SK-MEL-5 (cell line): ENCODE data around the gene FIP1L1. TPM values are rescaled to one million over a fixed set of nuclear protein-coding genes. Genes with fewer than 3 reads are reported as not detected.
A peak's percentile ranks its signal among the peaks of the same experiment; 100 is the strongest.
"Not testable (repeated sequence)": the region's sequence is repeated elsewhere in the genome, so short reads cannot be mapped to it uniquely, and the experiment has no call there.

Source experiments
- DNase-seq: peaks from one replicate; pipeline ENCODE4 v3.0.0-alpha.2; 2016; ENCODE audit warnings: low read depth, low spot score
- in situ Hi-C: cut with HindIII; loops from 2 replicates; pipeline ENCODE4 v1.10.0; 2016; ENCODE audit warnings: low sequenced_read_pairs, high pct_unique_total_duplicates, low pct_unique_long_range_greater_than_20kb
- total RNA-seq: library from RNA; depleted of rRNA; stranded (reverse); fragments of >200 nt; shearing (Covaris generic); gene quantifications from 2 replicates; pipeline ENCODE4 v1.2.3, GENCODE V29; 2014

The FIP1L1 gene
- total RNA-seq, 1 experiment from 2014 or later, result 66.5 TPM

DNA sequence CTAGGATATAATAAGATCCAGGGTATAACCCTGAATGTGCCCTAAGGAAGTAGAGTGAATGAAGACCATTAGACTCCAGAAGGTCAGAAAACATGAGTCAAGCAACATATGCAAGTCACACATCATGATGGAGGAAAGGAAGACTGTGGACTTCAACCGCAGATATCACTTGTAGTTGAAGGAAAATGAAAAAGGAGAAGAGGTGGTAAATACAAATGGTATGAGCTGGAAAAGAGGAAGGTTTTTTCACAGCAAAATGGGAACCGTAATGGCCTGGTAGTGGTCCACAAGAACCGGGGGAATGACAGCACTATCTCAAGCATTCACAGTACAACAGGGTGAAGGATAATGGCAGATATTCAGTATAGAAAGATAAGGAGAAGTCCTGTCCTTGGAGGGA, 6.4 kb upstream of the FIP1L1 start:
- in situ Hi-C loops, result no loop called here
- no peak for DNase-seq

DNA sequence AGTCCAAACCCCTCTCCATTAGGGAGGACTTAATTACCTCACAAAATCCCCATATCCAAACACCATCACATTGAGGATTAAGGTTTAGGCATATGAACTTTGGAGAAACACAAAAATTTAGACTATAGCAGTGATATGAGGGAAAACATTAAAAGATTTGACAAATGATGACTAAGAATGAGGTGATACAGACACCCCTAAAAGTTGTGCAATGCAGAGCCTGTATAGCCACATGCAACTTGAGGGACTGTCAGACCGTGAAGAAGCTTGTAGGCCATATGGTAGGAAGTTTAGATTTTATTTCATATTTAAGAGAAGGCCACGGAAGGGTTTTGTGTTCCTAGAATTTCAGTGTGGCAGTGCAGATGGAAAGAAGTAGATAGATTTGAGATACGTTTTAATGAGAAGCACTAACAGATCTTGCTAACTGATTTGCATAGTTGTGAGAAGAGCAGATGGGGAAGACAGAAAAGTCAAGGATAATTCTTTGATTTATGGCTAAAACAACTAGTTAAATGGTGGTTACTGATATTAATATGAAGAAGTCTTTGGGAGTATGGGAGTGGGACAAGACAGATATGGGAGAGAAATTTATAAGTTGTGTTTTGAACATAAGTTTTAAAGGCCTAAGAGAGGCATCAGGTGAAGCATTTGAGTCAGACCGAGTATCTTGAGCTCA, 5.5 kb upstream of the FIP1L1 start:
- DNase-seq, result no peak
- in situ Hi-C loops, result no loop called here

DNA sequence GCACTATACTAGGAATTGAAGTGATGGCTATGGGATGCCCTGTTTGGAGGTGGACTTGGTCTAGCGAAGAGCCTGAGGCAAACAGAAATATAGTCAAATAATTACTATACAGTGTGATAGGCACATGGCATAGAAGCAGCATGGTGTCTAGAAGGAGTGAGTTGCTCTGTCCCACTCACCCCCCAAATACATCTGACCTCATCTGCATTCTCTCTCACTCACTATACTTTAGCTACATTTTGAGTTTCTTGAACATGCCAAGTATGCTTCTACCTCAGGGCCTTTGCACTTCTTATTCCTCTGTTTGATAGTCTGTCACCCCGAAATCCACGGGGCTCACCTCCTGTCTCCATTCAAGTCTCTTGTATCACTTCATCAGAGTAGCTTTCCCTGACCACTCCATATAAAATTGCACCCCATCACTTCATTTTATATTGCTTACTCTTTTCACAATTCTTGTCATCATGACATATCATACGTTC, 2.6 kb upstream of the FIP1L1 start:
- in situ Hi-C loops, result no loop called here
- DNase-seq, result no peak

DNA sequence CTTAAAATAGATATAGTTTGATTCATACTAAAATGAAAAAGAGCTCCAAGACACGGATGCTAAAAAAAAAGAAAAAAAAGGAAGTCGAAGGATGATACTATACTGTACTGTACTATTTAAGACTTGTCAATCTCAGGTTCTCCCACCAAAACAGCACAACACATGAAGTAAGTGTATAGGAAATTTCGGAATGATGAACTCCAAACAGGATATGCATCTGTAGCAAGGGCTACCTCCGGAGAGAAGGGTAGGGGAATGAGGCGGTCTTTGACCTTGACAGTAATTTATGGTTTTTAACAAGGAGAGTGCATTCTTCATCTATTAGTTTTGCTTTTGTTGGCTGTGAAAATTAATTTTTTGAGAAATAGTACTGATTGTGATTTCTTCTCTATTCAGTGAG, 541 bp upstream of the FIP1L1 start:
- no peak for DNase-seq
- in situ Hi-C loops, result no loop called here

DNA sequence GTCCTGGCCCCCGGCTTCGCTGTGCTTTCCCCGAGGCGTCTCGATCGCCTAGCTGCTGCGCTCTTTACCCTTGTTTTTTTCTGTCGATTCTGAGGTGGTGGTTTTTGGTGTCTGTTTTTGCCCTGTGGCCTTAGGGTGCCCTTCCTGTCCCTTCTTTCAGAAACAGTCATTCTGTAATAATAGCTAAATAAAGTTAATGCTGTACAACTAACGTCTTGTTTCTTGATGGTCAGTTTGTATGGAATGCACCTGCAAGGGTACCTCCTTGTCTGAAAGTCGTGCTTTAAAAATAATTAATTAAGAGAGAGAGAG, 686 bp downstream of the FIP1L1 start:
- in situ Hi-C loops, result no loop called here
- no peak for DNase-seq

DNA sequence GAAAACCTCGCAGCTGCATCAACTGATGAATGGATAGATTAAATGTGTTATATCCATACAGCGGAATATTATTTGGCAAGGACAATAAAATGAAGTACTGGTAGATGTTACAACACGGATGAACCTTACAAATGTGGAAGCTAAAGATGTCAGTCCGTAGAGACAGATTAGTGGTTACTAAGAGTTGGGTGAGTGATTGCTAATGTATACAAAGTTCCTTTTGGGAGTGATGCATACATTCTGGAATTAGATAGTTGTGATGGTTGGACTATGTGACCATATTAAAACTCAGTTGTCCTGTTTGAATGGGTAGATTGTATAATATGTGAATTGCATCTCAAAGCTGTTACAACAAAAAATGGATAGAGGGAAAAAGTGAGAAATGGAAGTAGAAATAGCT, 2.8 kb downstream of the FIP1L1 start:
- in situ Hi-C loops, result no loop called here
- DNase-seq, result no peak

DNA sequence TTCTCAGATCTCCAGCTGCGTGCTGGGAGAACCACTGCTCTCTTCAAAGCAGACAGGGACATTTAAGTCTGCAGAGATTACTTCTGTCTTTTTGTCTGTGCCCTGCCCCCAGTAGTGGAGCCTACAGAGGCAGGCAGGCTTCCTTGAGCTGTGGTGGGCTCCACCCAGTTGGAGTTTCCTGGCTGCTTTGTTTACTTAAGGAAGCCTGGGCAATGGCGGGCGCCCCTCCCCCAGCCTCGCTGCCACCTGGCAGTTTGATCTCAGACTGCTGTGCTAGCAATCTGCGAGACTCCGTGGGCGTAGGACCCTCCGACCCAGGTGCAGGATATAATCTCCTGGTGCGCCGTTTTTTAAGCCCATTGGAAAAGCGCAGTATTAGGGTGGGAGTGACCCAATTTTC, 32.0 kb downstream of the FIP1L1 start:
- in situ Hi-C loops, DNase-seq: not testable (repeated sequence)

DNA sequence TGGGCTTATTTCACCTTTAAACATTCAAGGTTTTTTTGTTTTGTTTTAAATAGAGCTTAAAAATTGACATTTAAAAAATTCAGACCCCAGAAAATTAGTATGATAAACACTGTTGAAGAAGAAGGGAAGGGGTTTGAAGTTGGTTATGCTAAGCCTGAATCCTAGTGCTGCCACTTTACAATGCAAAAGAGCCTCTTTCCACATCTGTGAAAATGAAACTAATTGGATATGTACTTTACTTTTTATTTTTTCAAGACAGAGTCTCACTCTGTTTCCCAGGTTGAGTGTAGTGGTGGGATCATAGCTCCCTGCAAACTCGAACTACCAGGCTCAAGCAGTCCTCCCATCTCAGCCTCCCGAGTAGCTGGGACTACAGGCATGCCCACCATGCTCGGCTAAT, 41.8 kb downstream of the FIP1L1 start:
- in situ Hi-C loops, result no loop called here
- no peak for DNase-seq

DNA sequence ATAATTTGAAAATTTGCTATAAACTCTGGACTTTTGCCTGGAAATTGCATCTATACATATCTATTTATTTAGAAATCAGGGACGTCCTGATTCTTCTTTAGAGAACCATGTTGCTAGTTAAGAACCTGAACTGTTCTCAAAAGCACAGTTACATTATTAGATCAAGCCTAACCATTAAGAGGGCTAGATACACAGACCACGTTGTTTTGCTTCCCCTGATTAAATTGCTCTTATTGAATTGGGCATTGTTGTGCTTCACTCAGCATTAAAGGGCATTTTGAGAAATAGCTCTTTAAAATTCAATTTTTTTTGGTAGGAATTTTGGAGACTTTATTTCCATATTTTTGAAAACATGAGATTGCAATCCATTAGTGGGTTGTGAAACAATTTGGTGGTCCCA, 44.4 kb downstream of the FIP1L1 start:
- in situ Hi-C loops, result no loop called here
- peak; percentile 60 for DNase-seq

DNA sequence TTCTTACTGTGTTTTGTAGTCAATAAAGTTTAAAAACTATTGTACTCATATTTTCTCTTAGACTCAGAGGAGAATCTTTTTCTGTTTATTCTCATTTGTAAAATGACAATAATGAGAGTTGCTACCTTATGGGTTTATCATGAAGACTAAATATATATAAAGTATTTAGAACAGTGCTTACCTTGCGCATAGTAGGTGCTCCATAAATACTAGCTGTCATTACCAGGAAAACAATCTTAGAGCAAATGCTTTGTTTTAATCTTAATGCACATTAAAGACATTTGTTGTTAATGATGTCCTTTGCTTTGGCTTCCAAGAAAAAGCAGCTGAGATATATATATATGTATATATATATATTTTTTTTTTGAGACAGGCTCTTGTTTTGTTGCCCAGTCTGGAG, 44.9 kb downstream of the FIP1L1 start:
- in situ Hi-C loops, result no loop called here
- no peak for DNase-seq

DNA sequence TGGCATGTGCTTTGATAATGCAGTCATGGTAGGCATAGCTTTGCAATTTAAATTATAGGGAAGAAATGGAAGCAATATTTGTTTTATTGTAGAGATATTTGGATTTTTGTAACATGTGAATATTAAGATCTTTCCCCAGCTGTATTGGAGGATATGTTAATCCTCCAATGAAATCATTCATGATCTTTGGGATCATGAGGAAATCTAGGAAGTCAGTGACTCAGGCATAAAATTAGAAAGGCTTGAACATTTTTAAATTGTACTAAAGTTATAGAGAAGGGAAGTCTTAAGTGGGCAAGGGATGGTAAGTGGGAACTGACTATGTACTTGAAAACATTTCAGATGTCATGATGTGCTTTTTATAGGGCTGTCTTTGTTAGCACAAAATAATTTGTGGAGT, 46.8 kb downstream of the FIP1L1 start:
- in situ Hi-C loops, result no loop called here
- no peak for DNase-seq

DNA sequence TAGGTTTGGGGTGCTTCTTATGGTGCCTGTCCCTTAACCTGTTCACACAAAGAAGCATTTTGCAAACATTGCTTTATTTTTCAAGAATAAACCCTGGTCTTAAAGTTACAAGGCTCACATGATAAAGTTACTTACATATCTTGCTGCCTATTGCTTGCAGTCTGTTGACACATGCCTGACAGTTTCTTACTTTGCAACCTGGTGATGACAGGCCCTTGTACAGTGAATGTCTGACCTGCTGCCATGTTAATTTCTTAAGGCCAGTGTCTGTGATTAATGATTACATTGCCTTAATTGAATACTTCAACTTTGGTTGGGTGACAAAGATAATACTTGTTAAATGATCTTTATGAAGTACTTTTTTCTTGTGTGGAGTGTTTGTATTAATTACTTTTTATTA, 49.9 kb downstream of the FIP1L1 start:
- in situ Hi-C loops, result no loop called here

DNA sequence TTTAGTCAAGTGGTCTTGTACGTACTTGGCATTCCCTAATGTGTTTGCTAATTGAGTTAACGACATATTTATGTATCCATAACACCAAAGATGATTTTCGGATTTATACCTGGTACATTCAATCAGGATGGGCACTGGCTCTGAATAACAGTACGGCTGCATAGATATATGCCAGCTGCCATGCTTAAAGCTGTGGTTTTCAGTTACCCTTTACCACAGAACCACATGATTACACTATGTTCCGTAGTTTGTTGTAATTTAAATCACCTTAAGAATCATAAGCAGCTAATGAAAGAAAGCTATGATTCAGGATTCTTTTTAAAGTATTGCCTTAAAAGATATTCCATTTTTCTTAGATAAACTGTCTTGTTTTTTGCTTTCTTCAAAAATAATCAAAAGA, 53.6 kb downstream of the FIP1L1 start:
- no peak for DNase-seq
- in situ Hi-C loops, result no loop called here

More for the DNA sequence above, 49.9 kb downstream of the FIP1L1 start:
- DNase-seq, result no peak

DNA sequence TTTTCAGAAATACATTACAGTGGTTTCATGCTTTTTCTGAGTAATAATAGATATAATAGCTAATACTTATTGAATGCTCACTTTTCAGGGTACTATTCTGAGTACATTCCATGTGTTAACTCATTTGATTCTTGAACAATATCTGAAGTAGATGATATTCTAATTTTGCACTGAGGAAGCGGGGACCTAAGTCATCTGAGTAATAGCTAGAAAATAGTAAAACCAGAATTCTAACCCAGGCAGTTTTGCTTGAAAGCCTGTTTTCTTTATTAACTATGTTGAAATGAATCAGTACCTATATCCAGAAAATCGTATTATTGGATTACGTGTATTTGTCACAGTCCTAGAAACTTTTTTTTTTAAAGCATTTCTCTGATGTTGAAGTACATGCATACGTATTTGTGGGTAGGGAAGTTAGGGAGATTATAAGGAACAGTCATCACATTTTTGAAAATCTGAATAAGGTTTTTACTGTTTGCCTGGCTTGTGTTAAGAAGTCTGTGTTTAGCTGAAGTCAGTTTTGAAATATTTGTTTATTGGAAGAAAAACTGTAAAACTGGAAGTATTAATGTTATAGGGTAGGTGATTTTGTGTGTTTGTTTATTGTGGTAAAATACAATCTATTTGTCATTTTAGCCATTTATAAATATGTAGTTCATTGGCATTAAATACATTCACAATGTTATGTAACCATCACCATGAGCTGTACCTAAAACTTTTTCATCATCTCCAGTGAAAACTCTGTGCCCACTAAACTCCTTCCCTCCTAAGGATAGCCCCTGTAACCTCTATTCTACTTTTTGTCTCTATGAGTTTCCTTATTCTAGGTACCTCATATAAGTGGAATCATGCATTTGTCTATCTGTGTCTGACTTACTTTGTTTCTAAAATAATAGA, 55.3 kb downstream of the FIP1L1 start:
- in situ Hi-C loops, result no loop called here

DNA sequence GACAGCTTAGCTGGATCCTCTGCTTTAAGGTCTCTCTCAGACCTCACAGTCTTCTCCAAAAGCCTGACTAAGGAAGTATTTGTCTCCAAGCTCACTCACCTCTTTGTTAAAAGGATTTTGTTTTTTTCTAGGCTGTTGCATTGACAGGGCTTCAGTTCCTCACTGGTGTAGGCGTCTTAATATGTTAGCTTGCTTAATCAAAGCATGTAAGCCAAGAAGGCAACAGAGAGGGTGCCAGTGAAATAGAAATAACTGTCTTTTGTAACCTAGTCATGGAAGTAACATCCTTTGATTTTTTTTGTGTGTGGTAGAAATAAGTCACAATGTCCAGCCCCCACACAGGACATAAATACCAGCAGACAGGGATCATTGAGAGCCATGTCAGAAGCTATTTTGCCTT, 58.8 kb downstream of the FIP1L1 start:
- no peak for DNase-seq
- in situ Hi-C loops, result no loop called here

More for the DNA sequence above, 55.3 kb downstream of the FIP1L1 start:
- no peak for DNase-seq

DNA sequence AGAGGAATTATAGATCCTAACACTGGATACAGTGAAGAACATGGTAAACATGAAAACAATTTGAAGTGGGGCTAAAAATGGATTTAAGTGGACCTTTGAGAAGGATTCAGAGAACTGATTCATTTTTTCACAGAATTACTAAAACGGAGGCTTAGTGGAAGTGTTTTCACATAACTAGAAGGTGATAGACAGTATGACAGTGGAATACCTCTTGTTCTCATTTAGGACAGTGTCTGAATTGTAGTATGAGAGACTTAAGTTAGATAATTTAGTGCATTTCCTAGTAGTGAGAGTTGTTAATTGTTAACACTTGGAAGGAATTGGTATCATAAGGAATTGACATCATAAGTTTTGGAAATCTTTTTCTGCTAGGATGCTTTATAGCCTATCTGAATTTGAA, 64.1 kb downstream of the FIP1L1 start:
- in situ Hi-C loops, result no loop called here
- no peak for DNase-seq

DNA sequence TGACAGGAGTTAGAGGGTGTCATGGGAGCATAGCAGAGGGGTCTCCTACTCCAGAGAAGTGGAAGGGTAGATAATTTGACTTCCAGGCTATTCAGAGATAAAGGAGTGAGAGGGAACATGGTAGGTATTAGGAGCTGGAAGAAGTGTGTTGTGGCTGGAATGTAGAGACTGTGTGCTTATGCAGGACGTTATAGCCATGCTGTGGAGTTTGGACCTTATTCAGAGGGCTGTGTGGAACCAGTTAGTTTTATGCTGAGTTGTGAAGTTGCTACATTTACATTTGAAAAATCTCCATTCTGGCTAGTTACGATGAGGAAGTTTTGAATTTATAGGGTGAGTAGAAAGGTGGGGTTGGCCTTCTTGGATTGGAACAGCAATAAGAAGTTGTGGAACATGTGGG, 67.5 kb downstream of the FIP1L1 start:
- no peak for DNase-seq
- in situ Hi-C loops, result no loop called here

DNA sequence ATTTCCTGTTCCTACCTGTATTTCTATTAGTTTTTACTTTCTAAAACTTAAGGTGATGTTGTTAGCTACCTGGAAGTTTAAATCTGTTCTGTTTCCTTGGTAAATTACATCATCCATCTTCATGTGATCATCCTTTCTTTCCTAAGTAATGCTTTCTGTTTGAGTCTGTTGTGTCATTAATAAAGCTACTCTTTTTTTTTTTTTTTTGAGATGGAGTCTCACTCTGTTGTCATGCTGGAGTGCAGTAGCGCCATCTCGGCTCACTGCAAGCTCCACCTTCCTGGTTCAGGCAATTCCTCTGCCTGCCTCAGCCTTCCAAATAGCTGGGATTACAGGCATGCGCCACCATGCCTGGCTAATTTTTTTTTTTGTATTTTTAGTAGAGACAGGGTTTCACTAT, 73.3 kb downstream of the FIP1L1 start:
- peak; percentile 7 for DNase-seq
- in situ Hi-C loops, result no loop called here

DNA sequence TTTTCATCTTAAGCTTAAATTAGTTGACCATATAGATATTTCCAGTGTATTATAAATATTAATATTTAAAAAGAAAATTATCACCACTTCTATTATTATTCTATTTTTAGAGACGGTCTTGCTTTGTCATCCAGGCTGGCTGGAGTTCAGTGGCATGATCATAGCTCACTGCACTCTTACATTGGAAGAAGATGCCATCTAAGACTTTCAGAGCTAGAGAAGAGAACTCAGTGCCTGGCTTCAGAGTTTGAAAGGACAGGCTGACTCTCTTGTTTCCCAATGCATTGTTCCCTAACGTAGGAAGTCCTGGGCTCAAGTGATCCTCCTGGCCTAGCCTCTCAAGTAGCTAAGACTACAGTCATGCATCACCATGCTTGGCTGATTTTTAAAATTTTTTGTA, 75.9 kb downstream of the FIP1L1 start:
- in situ Hi-C loops, result no loop called here
- DNase-seq, result no peak
